IPS-18a (cell line): ENCODE measurements around the gene FOXP1.

Experiments
- H3K27ac ChIP-seq: one replicate; pipeline ENCODE4 v1.5.1; 2013; ENCODE audit warnings: low read length
- H3K27me3 ChIP-seq: one replicate; pipeline ENCODE4 v1.6.1; 2013; ENCODE audit warnings: mild to moderate bottlenecking, low read length; ENCODE audit not compliant: control insufficient read depth, insufficient read depth
- H3K36me3 ChIP-seq: one replicate; pipeline ENCODE4 v1.6.1; 2013; ENCODE audit warnings: low read depth, low read length; ENCODE audit not compliant: control insufficient read depth
- H3K4me1 ChIP-seq: one replicate; pipeline ENCODE4 v1.6.1; 2013; ENCODE audit warnings: low read depth, low read length; ENCODE audit not compliant: control insufficient read depth
- H3K4me3 ChIP-seq: one replicate; pipeline ENCODE4 v1.5.1; 2013; ENCODE audit warnings: low read length
- H3K9ac ChIP-seq: one replicate; pipeline ENCODE4 v1.6.1; 2013; ENCODE audit warnings: mild to moderate bottlenecking, low read length, moderate library complexity
- H3K9me3 ChIP-seq: one replicate; pipeline ENCODE4 v1.6.1; 2013; ENCODE audit warnings: low read depth, low read length; ENCODE audit not compliant: control insufficient read depth

The FOXP1 gene

DNA sequence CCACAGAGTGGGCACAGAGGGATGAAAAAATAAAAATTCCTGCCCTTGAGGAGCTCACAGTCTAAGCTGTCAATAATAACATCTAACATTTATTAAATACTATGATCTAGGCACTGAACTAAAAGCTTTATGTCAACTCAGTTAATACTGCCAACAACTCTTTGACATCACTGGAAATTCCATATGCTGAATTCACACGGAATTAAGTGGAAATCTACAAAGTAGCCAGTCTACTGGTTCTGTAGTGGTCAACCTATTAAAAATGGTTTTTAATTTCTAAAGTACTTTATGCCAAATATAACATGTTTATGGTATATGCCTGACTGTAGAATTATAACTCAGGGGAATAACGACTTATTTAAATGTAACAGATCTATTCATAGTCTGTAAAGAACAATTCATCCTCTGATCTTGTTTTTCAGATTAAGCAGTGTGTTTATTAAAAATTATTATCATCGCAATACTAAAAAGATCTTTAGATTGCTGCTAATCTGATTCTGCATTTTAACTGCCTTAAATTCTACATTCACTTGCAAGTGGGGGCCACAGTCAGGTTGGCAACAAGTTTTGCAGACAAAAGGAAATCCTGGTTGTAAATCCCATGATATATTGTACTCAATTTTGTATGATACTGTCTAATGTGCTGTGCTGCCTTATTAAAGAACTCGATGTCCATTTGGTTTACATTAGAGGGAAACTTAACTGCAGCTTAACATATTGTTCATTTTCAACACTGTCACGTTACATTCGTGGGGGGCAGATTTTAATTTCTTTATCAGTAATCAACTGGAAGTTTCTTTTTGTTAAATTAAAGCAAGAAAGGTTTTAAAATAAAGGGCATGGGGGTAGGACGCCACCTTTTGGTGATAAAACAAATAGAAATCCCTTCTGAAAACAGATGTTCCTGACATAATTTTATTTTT is 2.6 kb upstream of the FOXP1 start:
- H3K36me3 ChIP-seq = no peaks in the 10 kb centered on the region
- no peaks in the 10 kb centered on the region for H3K9me3 ChIP-seq
- H3K27ac ChIP-seq = no peak overlapping the region
- no peak overlapping the region for H3K4me3 ChIP-seq
- H3K9ac ChIP-seq = no peak overlapping the region
- H3K27me3 ChIP-seq = peaks cover 27% of the 10 kb centered on the region
- H3K4me1 ChIP-seq = peaks cover 10% of the 10 kb centered on the region

DNA sequence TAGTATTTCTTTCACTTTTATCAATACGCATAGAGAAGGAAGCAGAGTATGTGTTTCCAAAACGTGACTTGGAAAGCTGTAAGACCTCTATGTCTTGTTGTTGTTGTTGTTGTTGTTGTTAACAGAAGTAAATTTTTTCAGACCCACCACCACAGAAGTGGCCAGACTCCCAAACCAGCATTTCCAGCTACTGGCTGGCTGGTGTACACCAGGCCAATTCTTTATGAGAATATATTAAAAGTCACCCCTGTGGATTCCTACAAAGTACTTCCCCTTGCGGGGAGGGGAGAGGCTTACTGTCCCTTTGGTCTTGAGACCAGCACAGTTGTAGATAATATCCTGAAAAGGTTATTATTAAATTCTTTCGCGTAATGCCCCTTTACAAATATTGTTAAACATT is 1.6 kb upstream of the FOXP1 start:
- peaks cover 19% of the 10 kb centered on the region for H3K4me1 ChIP-seq
- no peaks in the 10 kb centered on the region for H3K9me3 ChIP-seq
- peaks cover 37% of the 10 kb centered on the region for H3K27me3 ChIP-seq
- H3K9ac ChIP-seq = no peak overlapping the region
- no peak overlapping the region for H3K27ac ChIP-seq
- H3K4me3 ChIP-seq = peak overlapping the region; percentile 80
- H3K36me3 ChIP-seq = no peaks in the 10 kb centered on the region

DNA sequence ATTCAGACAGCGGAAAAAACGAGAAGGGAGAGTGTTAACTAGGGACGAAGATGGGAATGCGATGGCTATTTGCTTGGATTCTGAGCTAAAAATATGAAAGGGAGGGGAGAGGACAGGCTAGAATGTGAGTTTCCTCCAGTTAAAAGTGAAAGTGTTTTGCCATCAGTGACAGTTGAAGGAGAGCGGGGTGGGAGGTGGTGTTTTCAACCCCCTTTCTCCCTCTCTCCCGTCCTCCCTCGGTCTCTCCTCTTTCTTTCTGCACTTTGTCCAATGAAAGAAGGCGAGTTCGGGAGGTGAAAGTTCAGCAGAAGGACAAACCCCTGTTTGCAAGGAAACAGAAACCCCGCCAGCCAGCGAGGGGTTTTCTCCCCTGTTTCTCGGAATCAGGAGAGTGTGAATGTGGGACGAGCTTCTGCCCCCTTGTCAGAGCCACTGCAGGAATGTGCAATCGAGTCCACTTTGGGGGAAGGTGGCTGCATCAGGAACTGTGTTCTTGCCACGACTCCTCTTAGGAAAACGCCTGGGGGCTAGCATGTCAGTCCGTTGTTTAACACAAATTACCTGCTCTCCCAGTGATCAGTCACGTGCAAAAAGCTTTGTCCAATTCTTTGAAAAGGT is 975 bp upstream of the FOXP1 start:
- Histone ChIP-seq H3K4me3 (peak overlapping the region; percentile 80), H3K27ac (no peak overlapping the region), H3K9ac (peak overlapping the region; percentile 44), H3K9me3 (no peaks in the 10 kb centered on the region), H3K36me3 (no peaks in the 10 kb centered on the region), H3K4me1 (peaks cover 25% of the 10 kb centered on the region), H3K27me3 (peaks cover 43% of the 10 kb centered on the region)

DNA sequence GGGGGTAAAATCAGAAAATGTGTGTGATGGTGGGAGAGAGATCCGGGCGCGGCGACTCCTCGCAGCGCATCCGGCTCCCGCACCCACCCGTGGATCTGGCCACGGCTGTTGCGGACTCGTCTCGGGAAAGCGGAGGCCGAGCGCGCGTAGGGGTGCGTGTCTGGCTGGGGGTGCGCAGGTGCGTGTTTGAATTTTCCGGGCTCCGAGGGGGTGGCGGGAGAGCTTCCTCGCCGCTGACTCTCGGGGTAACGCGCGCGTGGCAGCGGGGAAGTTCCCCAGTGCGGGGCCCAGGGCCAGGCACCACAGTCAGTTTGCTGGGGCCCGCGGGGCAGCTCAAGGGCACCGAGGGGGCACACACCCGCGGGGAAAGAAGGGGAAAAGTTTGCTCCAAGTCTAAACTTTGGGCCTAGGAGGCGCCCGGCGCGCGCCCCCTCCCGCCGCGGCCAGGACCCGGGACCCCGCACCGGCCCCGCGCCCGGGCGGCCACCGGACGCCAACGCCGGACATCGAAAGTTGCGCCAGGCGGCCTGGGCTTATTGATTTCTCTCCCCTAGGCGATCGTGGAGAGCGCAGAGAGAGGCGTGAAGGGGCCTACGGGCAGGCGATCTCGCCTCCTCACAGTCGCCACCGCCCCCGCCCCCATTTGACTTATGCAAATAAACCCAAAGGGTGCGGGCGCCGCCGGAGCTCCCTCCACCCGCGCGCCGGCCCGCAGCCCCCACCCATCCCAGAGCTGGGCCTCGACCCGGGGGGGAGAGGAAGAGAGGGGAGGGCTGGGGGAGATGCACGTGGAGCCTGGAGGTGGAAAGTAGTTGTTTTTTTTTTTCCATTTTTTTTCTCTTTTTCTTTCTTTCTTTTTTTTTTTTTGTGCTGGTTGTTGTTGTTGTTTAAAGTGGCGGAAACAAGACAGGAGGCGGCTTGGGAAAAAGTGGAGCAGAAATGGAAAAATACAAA is 639 bp downstream of the FOXP1 start:
- no peak overlapping the region for H3K27ac ChIP-seq
- peaks cover 49% of the 10 kb centered on the region for H3K27me3 ChIP-seq

DNA sequence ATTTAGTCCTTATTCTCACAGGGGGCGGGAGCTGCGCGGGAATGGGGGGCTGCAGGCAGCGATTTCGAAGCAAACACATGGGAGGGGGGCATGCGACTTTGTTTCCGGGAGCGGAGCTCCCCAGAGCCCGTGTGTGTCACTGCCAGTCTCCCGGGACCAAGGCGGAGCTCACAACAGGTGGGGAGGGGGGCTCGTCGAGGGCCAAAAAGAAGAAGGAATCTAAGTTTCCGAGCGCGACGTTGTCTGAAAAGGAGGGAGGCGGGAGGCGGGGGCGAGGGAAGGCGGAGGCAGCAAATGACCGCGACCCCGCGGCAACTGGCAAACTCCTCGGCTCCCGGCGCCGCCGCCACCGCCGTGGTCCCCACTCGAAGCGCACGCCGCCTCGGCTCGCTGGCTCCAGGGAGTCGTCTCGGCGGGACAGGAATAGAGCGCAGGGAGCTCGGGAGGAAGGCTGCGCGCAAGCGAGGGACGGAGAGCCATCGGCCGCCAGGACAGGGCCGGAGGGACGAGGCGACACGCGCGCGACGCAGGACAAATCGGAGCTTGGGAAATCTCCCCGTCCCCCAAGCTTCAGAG is 1.4 kb downstream of the FOXP1 start:
- no peaks in the 10 kb centered on the region for H3K9me3 ChIP-seq
- H3K4me1 ChIP-seq = peaks cover 26% of the 10 kb centered on the region
- H3K27ac ChIP-seq = no peak overlapping the region
- peak overlapping the region; percentile 47 for H3K9ac ChIP-seq
- H3K36me3 ChIP-seq = no peaks in the 10 kb centered on the region
- peaks cover 49% of the 10 kb centered on the region for H3K27me3 ChIP-seq
- peak overlapping the region; percentile 68 for H3K4me3 ChIP-seq

More for the DNA sequence above, 639 bp downstream of the FOXP1 start:
- Histone ChIP-seq H3K4me1 (peaks cover 26% of the 10 kb centered on the region), H3K36me3 (no peaks in the 10 kb centered on the region), H3K4me3 (peak overlapping the region; percentile 68), H3K9ac (peak overlapping the region; percentile 70), H3K9me3 (no peaks in the 10 kb centered on the region)

DNA sequence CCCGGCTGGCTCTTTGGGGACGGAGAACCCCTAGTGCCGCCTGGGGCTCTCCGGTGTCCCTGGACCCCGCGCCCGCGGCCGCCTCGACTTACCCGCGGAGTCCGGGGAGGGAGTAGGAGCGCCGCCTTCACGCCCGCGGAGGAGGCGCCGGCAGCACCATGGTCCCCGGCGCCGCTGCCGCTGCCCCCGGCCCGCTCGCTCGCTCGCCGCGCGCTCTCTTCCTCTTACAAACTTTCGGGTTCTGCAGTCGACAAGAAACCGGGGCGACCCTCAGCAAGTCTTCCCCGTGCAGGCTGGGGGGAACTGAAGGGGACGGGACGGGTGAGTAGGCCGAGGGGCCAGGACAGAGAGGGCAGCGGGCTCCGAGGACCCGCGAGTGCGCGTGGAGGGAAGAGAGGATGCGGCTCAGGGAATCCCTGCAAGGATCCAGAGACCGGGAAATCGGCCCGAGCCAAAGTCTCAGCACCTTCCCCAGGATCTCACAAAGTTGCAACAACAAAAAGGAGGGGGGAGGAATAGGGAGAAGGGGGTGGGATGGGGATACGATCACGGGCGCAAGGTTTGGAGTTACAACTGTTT is 2.0 kb downstream of the FOXP1 start:
- Histone ChIP-seq H3K4me3 (peak overlapping the region; percentile 68), H3K27ac (no peak overlapping the region), H3K36me3 (no peaks in the 10 kb centered on the region), H3K9ac (peak overlapping the region; percentile 47), H3K9me3 (no peaks in the 10 kb centered on the region), H3K27me3 (peaks cover 49% of the 10 kb centered on the region), H3K4me1 (peaks cover 26% of the 10 kb centered on the region)

DNA sequence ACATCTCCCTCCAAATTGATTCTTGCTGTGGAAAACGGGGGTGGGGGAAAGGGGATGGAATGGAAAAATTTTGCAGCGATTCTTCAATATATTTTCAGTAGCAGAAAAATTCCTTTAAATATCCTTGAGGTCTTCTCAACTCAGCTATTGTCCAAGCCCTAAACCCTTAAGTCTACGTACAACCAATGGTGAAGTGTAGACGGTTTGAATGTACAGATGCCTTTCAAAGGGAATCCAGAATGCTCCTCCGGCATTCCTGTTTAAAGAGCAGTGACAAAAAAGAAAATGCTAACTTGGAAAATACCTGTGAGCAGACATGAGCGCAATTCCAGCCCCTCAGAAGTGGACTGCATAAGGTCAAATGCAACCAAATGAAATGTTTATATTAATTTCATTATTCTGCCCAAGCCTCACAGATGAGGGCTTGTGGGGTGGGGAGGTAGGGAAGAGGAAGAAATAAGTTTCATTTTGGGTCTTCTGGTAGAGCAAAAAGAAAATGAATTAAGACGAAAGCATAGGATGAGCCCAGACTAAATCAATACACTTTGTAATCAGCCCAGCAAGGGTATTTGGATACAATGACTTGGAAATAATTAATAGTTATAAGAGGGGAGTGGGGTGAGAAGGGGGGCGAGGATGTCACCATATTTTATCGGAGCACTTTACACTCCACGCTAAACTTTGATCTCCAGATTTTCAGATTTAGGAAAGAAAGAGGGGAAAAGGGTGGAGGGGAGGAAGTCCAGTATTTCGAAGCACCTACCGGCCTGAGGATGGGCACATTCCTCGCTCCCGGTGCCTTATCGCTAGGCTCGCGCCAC is 2.7 kb downstream of the FOXP1 start:
- peak overlapping the region; percentile 68 for H3K4me3 ChIP-seq
- no peaks in the 10 kb centered on the region for H3K36me3 ChIP-seq
- peaks cover 49% of the 10 kb centered on the region for H3K27me3 ChIP-seq
- no peaks in the 10 kb centered on the region for H3K9me3 ChIP-seq
- H3K4me1 ChIP-seq = peaks cover 26% of the 10 kb centered on the region
- H3K27ac ChIP-seq = no peak overlapping the region
- peak overlapping the region; percentile 47 for H3K9ac ChIP-seq

DNA sequence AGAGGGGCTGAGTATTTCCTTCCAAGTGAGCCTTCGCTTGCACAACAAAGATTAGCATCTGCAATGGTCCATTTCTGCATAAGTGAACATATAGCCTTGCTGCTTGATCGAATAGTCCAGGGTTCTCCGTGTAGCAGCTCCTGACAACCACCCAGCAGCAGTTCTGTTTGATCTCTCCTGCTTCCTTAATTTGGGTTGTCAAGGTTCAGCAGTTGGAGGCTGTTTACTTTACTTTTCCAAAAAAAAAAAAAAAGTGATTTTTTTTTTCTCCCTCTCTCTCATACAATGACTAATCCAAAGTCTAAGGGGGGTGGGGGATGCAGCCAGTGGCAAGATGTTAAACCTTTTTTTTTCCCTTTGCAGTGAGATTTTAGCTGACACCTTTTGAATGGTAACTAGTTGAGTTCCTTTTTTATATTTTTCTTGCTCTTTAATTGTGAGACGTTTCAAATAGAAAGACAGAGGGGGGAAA is 3.6 kb downstream of the FOXP1 start:
- Histone ChIP-seq H3K9me3 (no peaks in the 10 kb centered on the region), H3K27me3 (peaks cover 41% of the 10 kb centered on the region), H3K27ac (no peak overlapping the region), H3K4me1 (peaks cover 20% of the 10 kb centered on the region), H3K9ac (no peak overlapping the region), H3K36me3 (no peaks in the 10 kb centered on the region), H3K4me3 (no peak overlapping the region)

DNA sequence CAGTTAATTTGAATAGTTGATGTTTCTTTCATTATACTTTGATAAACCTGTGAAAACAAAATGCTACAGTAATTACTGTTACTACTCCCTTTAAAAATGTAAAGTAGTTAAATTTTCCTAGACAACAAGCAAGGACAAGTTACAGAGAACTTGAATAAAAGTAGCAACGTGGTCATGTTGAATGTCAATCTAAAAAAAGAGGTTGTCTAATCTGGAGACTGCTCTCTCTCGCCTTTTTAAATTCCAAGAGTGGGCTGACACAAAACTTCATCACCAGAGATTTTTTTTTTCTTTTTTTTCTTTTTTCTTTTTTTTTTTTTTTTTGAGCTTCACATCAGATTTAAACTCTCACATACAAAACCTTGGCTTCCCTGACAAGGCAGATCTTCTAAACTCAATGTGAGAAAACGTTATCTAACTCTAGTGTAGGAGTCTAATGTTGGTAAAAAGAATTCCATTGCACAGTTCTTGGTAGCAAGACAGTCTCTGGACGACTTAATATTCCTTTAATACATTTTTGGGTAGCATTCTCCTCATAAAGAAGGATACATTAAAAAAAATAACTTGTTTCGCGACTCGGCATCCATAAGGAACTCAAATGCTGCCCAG is 4.1 kb downstream of the FOXP1 start:
- Histone ChIP-seq H3K27ac (no peak overlapping the region), H3K27me3 (peaks cover 38% of the 10 kb centered on the region), H3K36me3 (no peaks in the 10 kb centered on the region), H3K9ac (no peak overlapping the region), H3K4me1 (peaks cover 16% of the 10 kb centered on the region), H3K4me3 (no peak overlapping the region), H3K9me3 (no peaks in the 10 kb centered on the region)
